ENCODE results near the gene CIB4. TPM values are rescaled to one million over a fixed set of nuclear protein-coding genes. Genes with fewer than 3 reads are reported as not detected.
"Not testable (repeated sequence)": the region's sequence is repeated elsewhere in the genome, so short reads cannot be mapped to it uniquely, and the experiment has no call there.

The CIB4 gene
- total RNA-seq, 1 donor from 2014 or later, result not detected

DNA sequence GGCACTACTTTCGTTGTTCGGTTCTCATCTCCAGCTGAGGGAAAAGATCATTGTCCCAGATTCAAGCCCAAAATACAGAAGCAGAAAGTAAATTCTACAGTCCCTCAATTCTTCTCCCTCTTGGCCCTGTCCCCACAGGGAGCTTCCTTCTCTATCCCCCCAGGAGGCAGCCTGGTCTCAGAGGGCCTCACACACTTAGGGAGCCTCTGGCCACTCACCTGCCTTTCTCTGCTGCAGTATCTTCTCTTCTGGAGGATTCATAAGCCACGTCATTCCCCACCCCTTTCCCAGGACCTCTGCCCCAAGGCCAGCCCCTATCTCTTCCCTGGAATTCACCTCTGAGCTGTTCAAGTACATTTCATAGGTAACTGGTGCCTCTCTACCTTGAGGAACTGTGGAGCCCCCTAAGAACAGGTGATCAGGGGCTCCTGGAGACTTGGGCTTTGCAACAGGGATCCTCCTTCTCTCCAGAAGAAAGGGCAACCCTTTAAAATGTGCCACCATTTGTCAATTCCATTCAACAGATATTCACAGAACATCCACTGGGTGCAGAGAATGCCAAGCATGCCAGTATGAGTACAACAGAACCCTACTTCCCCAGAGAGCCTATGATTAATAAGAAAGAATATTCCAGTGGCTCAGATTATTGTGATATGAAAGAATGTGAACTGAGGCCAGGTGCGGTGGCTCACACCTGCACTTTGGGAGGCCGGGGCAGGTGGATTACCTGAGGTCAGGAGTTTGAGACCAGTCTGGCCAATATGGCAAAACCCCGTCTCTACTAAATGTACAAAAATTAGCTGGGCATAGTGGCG is 72.9 kb downstream of the CIB4 start:
- ChIA-PET CTCF (no interaction called here), POLR2A (no interaction called here)
- ATAC-seq (ENCODE audit: low read depth) (no peak), DNase-seq (no peak)
- Mint-ChIP-seq H3K36me3 (ENCODE audit: low read depth) (no peaks in the 10 kb centered on the region), H3K27me3 (peaks cover 38% of the 10 kb centered on the region), H3K4me1 (no peaks in the 10 kb centered on the region), H3K9me3 (no peaks in the 10 kb centered on the region), H3K4me3 (no peak overlapping the region), H3K27ac (no peak overlapping the region)
- TF ChIP-seq, protein P1, sequence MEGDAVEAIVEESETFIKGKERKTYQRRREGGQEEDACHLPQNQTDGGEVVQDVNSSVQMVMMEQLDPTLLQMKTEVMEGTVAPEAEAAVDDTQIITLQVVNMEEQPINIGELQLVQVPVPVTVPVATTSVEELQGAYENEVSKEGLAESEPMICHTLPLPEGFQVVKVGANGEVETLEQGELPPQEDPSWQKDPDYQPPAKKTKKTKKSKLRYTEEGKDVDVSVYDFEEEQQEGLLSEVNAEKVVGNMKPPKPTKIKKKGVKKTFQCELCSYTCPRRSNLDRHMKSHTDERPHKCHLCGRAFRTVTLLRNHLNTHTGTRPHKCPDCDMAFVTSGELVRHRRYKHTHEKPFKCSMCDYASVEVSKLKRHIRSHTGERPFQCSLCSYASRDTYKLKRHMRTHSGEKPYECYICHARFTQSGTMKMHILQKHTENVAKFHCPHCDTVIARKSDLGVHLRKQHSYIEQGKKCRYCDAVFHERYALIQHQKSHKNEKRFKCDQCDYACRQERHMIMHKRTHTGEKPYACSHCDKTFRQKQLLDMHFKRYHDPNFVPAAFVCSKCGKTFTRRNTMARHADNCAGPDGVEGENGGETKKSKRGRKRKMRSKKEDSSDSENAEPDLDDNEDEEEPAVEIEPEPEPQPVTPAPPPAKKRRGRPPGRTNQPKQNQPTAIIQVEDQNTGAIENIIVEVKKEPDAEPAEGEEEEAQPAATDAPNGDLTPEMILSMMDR (IDR thresholded peaks at IDR 0.05), result no peak
- intact Hi-C loops (cut with micrococcal nuclease), result no loop called here

DNA sequence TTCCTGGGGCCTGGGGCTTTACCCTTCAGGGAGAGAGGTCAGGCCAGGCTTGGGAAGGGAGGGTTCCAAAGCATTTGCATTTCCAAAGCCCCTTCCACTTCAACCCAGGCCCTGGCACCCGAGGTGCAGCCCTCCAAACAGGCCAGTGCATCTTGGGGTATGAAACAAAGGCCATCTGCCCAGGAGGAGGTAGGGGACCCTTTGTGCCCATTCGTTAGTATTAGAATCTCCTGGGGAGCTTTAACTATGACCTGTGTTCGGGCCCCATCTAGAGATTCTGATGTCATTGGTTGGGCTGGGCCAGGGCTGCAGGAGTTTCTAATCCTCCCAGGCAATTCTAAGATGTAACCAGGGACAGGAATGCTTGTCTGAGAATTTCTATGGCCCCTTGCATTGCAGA is 73.6 kb downstream of the CIB4 start:
- H3K4me1 Mint-ChIP-seq, result peaks cover 1% of the 10 kb centered on the region

DNA sequence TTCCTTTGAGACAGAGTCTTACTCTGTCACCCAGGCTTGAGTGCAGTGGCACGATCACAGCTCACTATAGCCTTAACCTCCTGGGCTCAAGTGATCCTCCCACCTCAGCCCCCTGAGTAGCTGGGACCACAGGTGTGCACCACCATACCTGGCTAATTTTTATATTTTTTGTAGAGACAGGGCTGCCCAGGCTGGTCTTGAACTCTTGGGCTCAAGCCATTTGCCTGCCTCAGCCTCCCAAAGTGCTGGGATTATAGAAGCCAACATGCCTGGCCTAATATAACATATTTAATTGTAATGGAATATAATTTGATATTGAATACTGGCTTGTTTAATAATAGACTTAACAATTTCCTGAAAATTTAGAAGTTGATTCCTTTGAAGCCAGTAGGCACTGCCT is 74.4 kb downstream of the CIB4 start:
- POLR2A ChIA-PET; ATAC-seq (ENCODE audit: low read depth); H3K4me3 Mint-ChIP-seq; H3K27ac Mint-ChIP-seq; intact Hi-C loops (cut with micrococcal nuclease); H3K4me1 Mint-ChIP-seq; CTCF ChIA-PET; H3K36me3 Mint-ChIP-seq (ENCODE audit: low read depth); H3K9me3 Mint-ChIP-seq; DNase-seq: not testable (repeated sequence)
- H3K27me3 Mint-ChIP-seq, result peaks cover 50% of the 10 kb centered on the region

More for the DNA sequence above, 73.6 kb downstream of the CIB4 start:
- H3K4me3 Mint-ChIP-seq, result no peak overlapping the region
- ChIA-PET CTCF (no interaction called here), POLR2A (no interaction called here)
- intact Hi-C loops (cut with micrococcal nuclease), result no loop called here
- ATAC-seq (ENCODE audit: low read depth) (no peak), DNase-seq (no peak)
- TF ChIP-seq, protein P1 (IDR thresholded peaks at IDR 0.05), result no peak
- peaks cover 44% of the 10 kb centered on the region for H3K27me3 Mint-ChIP-seq
- no peak overlapping the region for H3K27ac Mint-ChIP-seq
- H3K9me3 Mint-ChIP-seq, result no peaks in the 10 kb centered on the region
- H3K36me3 Mint-ChIP-seq (ENCODE audit: low read depth), result no peaks in the 10 kb centered on the region

DNA sequence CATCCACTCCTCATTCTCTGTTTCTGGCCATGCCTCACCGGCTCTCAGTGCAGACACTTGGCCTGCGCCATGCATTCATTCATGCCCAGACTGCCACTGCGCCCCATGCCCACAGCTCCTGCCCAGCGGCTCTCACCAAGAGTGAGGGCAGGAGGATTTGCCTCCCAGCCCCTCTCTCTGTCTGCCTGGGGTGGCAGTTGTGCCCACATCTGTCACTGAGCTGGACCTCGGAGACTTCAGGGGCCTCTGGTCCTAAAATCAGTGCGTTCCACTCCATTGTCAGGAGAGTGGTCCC is 75.1 kb downstream of the CIB4 start:
- Mint-ChIP-seq H3K27me3 (peaks cover 56% of the 10 kb centered on the region), H3K27ac (no peak overlapping the region), H3K4me3 (no peak overlapping the region), H3K4me1 (peaks cover 6% of the 10 kb centered on the region), H3K9me3 (no peaks in the 10 kb centered on the region), H3K36me3 (ENCODE audit: low read depth) (no peaks in the 10 kb centered on the region)
- intact Hi-C loops (cut with micrococcal nuclease), result no loop called here
- DNase-seq, result no peak
- no peak for ATAC-seq (ENCODE audit: low read depth)
- ChIA-PET CTCF (no interaction called here), POLR2A (no interaction called here)
- TF ChIP-seq, protein P1 (IDR thresholded peaks at IDR 0.05), result no peak

DNA sequence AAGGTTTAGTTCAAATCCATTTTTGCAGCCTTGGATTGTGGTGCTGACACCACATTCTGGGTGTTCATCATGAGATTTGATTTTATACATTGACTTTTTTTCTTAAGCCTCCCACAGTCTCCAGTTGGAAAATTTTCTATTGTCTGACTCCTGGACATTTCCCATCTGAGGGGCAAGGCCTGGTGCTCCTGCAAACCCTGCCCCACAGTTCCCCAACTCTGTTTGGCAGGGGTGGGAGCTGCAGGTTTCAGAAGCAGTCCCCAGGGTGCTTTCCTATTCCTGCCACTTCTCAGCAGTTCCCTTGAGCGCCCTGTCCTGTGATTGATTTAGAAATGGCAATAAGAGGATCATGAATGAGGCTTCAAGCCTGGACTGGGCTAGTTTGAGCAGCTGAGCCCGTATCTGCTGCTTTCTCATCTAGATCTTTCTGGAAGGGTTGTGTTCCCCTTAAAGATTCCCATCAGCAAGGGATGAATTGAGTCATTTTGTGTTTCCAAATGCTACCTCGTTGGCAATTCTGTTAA is 77.0 kb downstream of the CIB4 start:
- no peaks in the 10 kb centered on the region for H3K36me3 Mint-ChIP-seq (ENCODE audit: low read depth)
- ATAC-seq (ENCODE audit: low read depth), result no peak
- ChIA-PET CTCF (no interaction called here), POLR2A (no interaction called here)
- TF ChIP-seq, protein P1 (IDR thresholded peaks at IDR 0.05), result no peak
- no peak overlapping the region for H3K27ac Mint-ChIP-seq
- intact Hi-C loops (cut with micrococcal nuclease), result no loop called here
- H3K27me3 Mint-ChIP-seq, result peaks cover 69% of the 10 kb centered on the region
- no peaks in the 10 kb centered on the region for H3K9me3 Mint-ChIP-seq
- no peak for DNase-seq
- H3K4me3 Mint-ChIP-seq, result no peak overlapping the region
- H3K4me1 Mint-ChIP-seq, result peaks cover 6% of the 10 kb centered on the region

DNA sequence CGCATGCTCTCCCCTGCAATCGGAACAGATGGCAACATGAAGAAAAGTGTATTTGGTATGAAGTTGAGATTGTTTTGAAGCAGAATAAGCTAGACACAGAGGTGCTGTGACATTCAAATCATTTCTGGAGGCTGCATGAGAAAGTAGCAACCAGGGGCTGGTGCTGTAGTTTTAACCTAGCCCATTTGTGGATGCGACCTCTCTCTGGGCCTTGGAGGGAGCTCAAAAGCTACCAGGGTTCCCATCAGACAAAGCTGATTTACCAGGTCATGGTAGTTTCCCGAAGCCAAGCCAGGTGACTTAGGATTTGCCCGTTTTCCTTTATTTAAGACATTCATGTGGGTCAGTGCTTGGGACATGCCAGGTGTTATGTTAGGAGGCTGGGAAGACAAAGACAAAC is 77.5 kb downstream of the CIB4 start:
- TF ChIP-seq, protein P1 (IDR thresholded peaks at IDR 0.05), result no peak
- Mint-ChIP-seq H3K27ac (no peak overlapping the region), H3K9me3 (no peaks in the 10 kb centered on the region), H3K36me3 (ENCODE audit: low read depth) (no peaks in the 10 kb centered on the region), H3K4me3 (no peak overlapping the region), H3K27me3 (peaks cover 68% of the 10 kb centered on the region), H3K4me1 (peaks cover 6% of the 10 kb centered on the region)
- CTCF ChIA-PET, result no interaction called here
- intact Hi-C loops (cut with micrococcal nuclease), result no loop called here
- DNase-seq (no peak), ATAC-seq (ENCODE audit: low read depth) (no peak)
- POLR2A ChIA-PET, result no interaction called here

Measured in activated B cell treated with CpG ODN at 0.5 μM for 24 hours (primary cell).